CD4-positive, CD25-positive, alpha-beta regulatory T cell (primary cell): Measurements from ENCODE around the gene ABCC1. TPM values are rescaled to one million over a fixed set of nuclear protein-coding genes. Genes with fewer than 3 reads are reported as not detected.

Experiments
- ATAC-seq, 2 donors: fragments of 150-1000 bp; cut with Tn5 transposase; one replicate each; pipeline ENCODE4 v1.10.0; 2021; ENCODE audit warnings: low read depth in 2 of 2, moderate number of reproducible peaks in 2 of 2, moderate library complexity in 1 of 2
- DNase-seq, 3 donors: peaks; one replicate each; pipeline versions ENCODE4 v3.0.0 to v3.0.0-alpha.2; 2012 to 2022; ENCODE audit warnings: mixed read lengths in 1 of 3
- H3K27ac ChIP-seq: one replicate; pipeline ENCODE4 v1.7.0; 2013; ENCODE audit warnings: mild to moderate bottlenecking, low read length; ENCODE audit not compliant: insufficient read depth, poor library complexity, severe bottlenecking
- H3K27me3 ChIP-seq: one replicate; pipeline ENCODE4 v1.7.0; 2013; ENCODE audit warnings: low read length; ENCODE audit not compliant: control insufficient read depth, insufficient read depth
- H3K36me3 ChIP-seq: one replicate; pipeline ENCODE4 v1.7.0; 2013; ENCODE audit warnings: mild to moderate bottlenecking, low read length, moderate library complexity; ENCODE audit not compliant: control insufficient read depth, insufficient read depth
- H3K4me1 ChIP-seq: 2 replicates; pipeline ENCODE4 v1.7.0; 2013; ENCODE audit warnings: mild to moderate bottlenecking, low read length; ENCODE audit not compliant: insufficient read depth, control insufficient read depth, poor library complexity, severe bottlenecking
- H3K4me3 ChIP-seq: one replicate; pipeline ENCODE4 v1.7.0; 2013; ENCODE audit warnings: low read depth, mild to moderate bottlenecking, low read length, moderate library complexity
- H3K9me3 ChIP-seq, 2 experiments: 1 replicate in 1 of 2; 2 replicates in 1 of 2; pipeline ENCODE4 v1.7.0; 2013; ENCODE audit warnings: low read length in 2 of 2, mild to moderate bottlenecking in 1 of 2, moderate library complexity in 1 of 2; ENCODE audit not compliant: control insufficient read depth in 2 of 2
- H3K27ac Mint-ChIP-seq, 3 donors: one replicate each; pipeline ENCODE4 v1.8.0; 2020 to 2022; ENCODE audit warnings: mild to moderate bottlenecking in 3 of 3, mixed read lengths in 3 of 3, moderate library complexity in 2 of 3
- H3K27me3 Mint-ChIP-seq: one replicate; pipeline ENCODE4 v1.8.0; 2022; ENCODE audit warnings: mild to moderate bottlenecking, mixed read lengths
- H3K36me3 Mint-ChIP-seq: one replicate; pipeline ENCODE4 v1.8.0; 2020; ENCODE audit warnings: mixed read lengths
- H3K4me1 Mint-ChIP-seq, 4 donors: one replicate each; pipeline ENCODE4 v1.8.0; 2020 to 2022; ENCODE audit warnings: mixed read lengths in 4 of 4, mild to moderate bottlenecking in 1 of 4
- H3K4me3 Mint-ChIP-seq, 4 donors: one replicate each; pipeline ENCODE4 v1.8.0; 2020 to 2022; ENCODE audit warnings: mild to moderate bottlenecking in 4 of 4, mixed read lengths in 4 of 4, moderate library complexity in 3 of 4
- H3K9me3 Mint-ChIP-seq, 7 donors: one replicate each; pipeline ENCODE4 v1.8.0; 2020 to 2022; ENCODE audit warnings: mixed read lengths in 7 of 7, mild to moderate bottlenecking in 3 of 7, moderate library complexity in 2 of 7
- polyA plus RNA-seq, 4 donors: library from polyadenylated mRNA; unstranded; fragments of 300-500 nt; fragmentation: Illumina TruSeq; gene quantifications; one replicate each; pipeline ENCODE4 v1.2.3, GENCODE V29; 2021
- total RNA-seq: library from RNA; stranded (reverse); gene quantifications from one replicate; pipeline ENCODE4 v1.2.3, GENCODE V29; 2022

ABCC1 gene
- total and polyA plus RNA-seq, 5 donors from 2014 or later = 6.9 to 103 (median 8.7) TPM

DNA sequence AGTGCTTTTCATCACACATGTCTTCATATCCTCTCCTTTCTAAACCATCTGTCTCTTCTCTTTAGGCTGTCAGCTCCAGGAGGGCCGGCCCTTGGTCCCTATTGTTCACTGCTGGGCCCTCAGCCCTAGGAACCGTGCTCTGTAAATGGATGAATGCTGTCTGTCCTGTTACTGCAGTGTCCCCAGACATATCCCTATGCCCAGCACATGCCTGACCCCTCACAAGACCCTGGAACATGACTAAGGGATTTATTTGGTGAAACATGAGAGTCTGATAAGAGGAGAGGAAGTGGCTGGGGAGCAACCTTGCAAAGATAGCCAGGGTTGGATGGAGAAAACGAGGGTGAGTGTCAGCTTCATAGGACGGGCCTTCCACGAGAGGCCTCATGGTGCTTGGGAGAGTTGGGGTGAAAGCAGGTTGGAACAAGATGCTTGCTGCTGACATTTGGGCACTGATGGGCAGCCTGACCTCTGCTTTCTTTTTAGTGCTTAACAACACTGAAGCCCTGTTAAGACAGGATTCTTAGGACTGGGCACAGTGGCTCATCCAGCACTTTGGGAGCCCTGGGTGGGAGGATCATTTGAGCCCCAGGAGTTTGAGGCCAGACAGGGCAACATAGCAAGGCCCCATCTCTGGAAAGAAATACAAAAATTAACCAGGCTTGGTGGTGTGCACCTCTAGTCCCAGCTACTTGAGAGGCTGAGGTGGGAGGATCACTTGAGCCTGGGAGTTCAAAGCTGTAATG lies 39.0 kb downstream of the ABCC1 start:
- peak overlapping the region; percentile 74 to 89 (median 85) for H3K27ac Mint-ChIP-seq
- no peaks in the 10 kb centered on the region for H3K27me3 Mint-ChIP-seq
- ATAC-seq (no peak), DNase-seq (no peak)
- peak overlapping the region in 1 of 4 donors; percentile 38 for H3K4me3 Mint-ChIP-seq
- peaks cover 13 to 71% (median 52%) of the 10 kb centered on the region in 4 donors for H3K4me1 Mint-ChIP-seq
- H3K9me3 Mint-ChIP-seq = no peaks in the 10 kb centered on the region
- Histone ChIP-seq H3K4me1 (peaks cover 20% of the 10 kb centered on the region), H3K9me3 (no peaks in the 10 kb centered on the region), H3K27me3 (no peaks in the 10 kb centered on the region), H3K27ac (no peak overlapping the region), H3K4me3 (no peak overlapping the region), H3K36me3 (peaks cover 9% of the 10 kb centered on the region)
- H3K36me3 Mint-ChIP-seq = peaks cover 17% of the 10 kb centered on the region

GRCh38 chr16:15990902-15991301 lies 41.5 kb downstream of the ABCC1 start:
- H3K27ac ChIP-seq = no peak overlapping the region
- Mint-ChIP-seq H3K9me3 (no peaks in the 10 kb centered on the region), H3K36me3 (peaks cover 16% of the 10 kb centered on the region), H3K27me3 (no peaks in the 10 kb centered on the region), H3K4me3 (no peak overlapping the region), H3K4me1 (peaks cover 6 to 72% (median 55%) of the 10 kb centered on the region in 4 donors), H3K27ac (peak overlapping the region in 1 of 3 donors; percentile 88)
- H3K27me3 ChIP-seq = no peaks in the 10 kb centered on the region
- no peaks in the 10 kb centered on the region for H3K9me3 ChIP-seq
- H3K4me1 ChIP-seq = peaks cover 20% of the 10 kb centered on the region
- H3K4me3 ChIP-seq = no peak overlapping the region
- DNase-seq (no peak), ATAC-seq (no peak)
- H3K36me3 ChIP-seq = peaks cover 23% of the 10 kb centered on the region

- peaks cover 6 to 66% (median 39%) of the 10 kb centered on the region in 4 donors for H3K4me1 Mint-ChIP-seq
- no peak for ATAC-seq
- H3K27me3 ChIP-seq = no peaks in the 10 kb centered on the region
These were observed 43.7 kb downstream of the ABCC1 start for GRCh38 chr16:15993128-15993527.

GRCh38 chr16:15993541-15993940 lies 44.1 kb downstream of the ABCC1 start:
- H3K4me1 Mint-ChIP-seq = peaks cover 8 to 66% (median 38%) of the 10 kb centered on the region in 4 donors
- DNase-seq = no peak

More at GRCh38 chr16:15993128-15993527, 43.7 kb downstream of the ABCC1 start:
- H3K9me3 ChIP-seq = no peaks in the 10 kb centered on the region
- peaks cover 28% of the 10 kb centered on the region for H3K36me3 ChIP-seq
- H3K27ac ChIP-seq = no peak overlapping the region
- H3K4me3 ChIP-seq = no peak overlapping the region
- no peaks in the 10 kb centered on the region for H3K9me3 Mint-ChIP-seq
- peaks cover 16% of the 10 kb centered on the region for H3K36me3 Mint-ChIP-seq
- H3K4me3 Mint-ChIP-seq = no peak overlapping the region
- no peak for DNase-seq
- H3K27ac Mint-ChIP-seq = peak overlapping the region in 2 of 3 donors; percentile 27 to 42
- H3K4me1 ChIP-seq = peaks cover 21% of the 10 kb centered on the region
- no peaks in the 10 kb centered on the region for H3K27me3 Mint-ChIP-seq

GRCh38 chr16:15993946-15994665 lies 44.7 kb downstream of the ABCC1 start:
- H3K27ac Mint-ChIP-seq = peak overlapping the region in 2 of 3 donors; percentile 27 to 73
- no peaks in the 10 kb centered on the region for H3K27me3 Mint-ChIP-seq
- H3K36me3 Mint-ChIP-seq = peaks cover 13% of the 10 kb centered on the region
- Histone ChIP-seq H3K4me1 (peaks cover 17% of the 10 kb centered on the region), H3K36me3 (peaks cover 28% of the 10 kb centered on the region), H3K27me3 (no peaks in the 10 kb centered on the region), H3K9me3 (no peaks in the 10 kb centered on the region), H3K4me3 (no peak overlapping the region), H3K27ac (no peak overlapping the region)
- H3K9me3 Mint-ChIP-seq = peaks cover 0 to 1% (median 0%) of the 10 kb centered on the region in 7 donors
- DNase-seq = no peak
- peaks cover 11 to 63% (median 39%) of the 10 kb centered on the region in 4 donors for H3K4me1 Mint-ChIP-seq
- H3K4me3 Mint-ChIP-seq = no peak overlapping the region
- ATAC-seq = no peak

More at GRCh38 chr16:15993541-15993940, 44.1 kb downstream of the ABCC1 start:
- Histone ChIP-seq H3K36me3 (peaks cover 28% of the 10 kb centered on the region), H3K9me3 (no peaks in the 10 kb centered on the region), H3K4me3 (no peak overlapping the region), H3K4me1 (peaks cover 21% of the 10 kb centered on the region), H3K27me3 (no peaks in the 10 kb centered on the region), H3K27ac (no peak overlapping the region)
- Mint-ChIP-seq H3K36me3 (peaks cover 13% of the 10 kb centered on the region), H3K27ac (peak overlapping the region in 2 of 3 donors; percentile 27 to 42), H3K27me3 (no peaks in the 10 kb centered on the region), H3K4me3 (no peak overlapping the region), H3K9me3 (peaks cover 0 to under 1% (median 0%) of the 10 kb centered on the region in 7 donors)
- no peak for ATAC-seq

DNA sequence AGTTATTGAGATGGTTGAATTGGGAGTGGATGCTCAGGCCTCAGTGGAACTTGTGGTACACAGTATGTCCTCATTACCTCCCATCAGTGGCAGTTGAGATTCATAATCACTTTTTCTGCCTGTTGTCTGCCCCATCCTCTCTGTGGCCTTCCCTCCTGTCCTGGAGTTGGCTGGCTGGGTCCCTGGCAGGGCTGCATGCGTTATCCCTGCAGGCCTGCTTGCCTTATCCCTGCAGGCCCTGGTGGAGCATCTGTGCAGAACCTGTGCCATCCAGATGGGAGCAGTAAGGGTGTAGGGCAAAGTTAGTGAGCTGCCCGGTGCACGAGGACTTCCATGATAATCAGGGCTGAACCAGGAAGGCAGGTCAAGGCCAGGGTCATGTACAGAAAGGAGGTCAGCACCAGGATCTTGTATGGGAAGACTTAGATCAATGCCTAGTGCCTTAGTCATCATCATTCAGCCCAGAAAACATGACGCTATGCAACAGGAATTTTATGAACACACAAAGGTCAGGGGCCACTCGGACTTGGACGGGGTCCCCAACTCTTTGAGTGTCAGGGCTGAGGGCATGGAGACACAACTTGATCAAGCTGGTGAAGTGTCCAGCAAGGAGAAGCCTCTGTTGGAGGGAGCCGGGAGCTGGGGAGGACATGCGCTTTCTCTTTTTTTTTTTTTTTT lies 47.2 kb downstream of the ABCC1 start:
- peaks cover 25% of the 10 kb centered on the region for H3K36me3 ChIP-seq
- DNase-seq (no peak), ATAC-seq (no peak)
- H3K27ac ChIP-seq = no peak overlapping the region
- Mint-ChIP-seq H3K9me3 (peaks cover 0 to 1% (median 0%) of the 10 kb centered on the region in 7 donors), H3K4me1 (peaks cover 11 to 61% (median 35%) of the 10 kb centered on the region in 4 donors), H3K4me3 (peak overlapping the region in 2 of 4 donors; percentile 22 to 50), H3K36me3 (peaks cover 19% of the 10 kb centered on the region), H3K27ac (peak overlapping the region; percentile 38 to 62 (median 52)), H3K27me3 (no peaks in the 10 kb centered on the region)
- H3K4me3 ChIP-seq = no peak overlapping the region
- H3K4me1 ChIP-seq = peaks cover 14% of the 10 kb centered on the region
- H3K9me3 ChIP-seq = no peaks in the 10 kb centered on the region
- no peaks in the 10 kb centered on the region for H3K27me3 ChIP-seq

- Histone ChIP-seq H3K27me3 (no peaks in the 10 kb centered on the region), H3K27ac (no peak overlapping the region), H3K9me3 (no peaks in the 10 kb centered on the region), H3K4me3 (no peak overlapping the region), H3K4me1 (peaks cover 14% of the 10 kb centered on the region), H3K36me3 (peaks cover 5% of the 10 kb centered on the region)
- DNase-seq (no peak), ATAC-seq (no peak)
- H3K4me1 Mint-ChIP-seq = peaks cover 5 to 51% (median 29%) of the 10 kb centered on the region in 4 donors
- peaks cover 0 to 1% (median 0%) of the 10 kb centered on the region in 7 donors for H3K9me3 Mint-ChIP-seq
- H3K27me3 Mint-ChIP-seq = no peaks in the 10 kb centered on the region
- no peak overlapping the region for H3K4me3 Mint-ChIP-seq
- peak overlapping the region in 2 of 3 donors; percentile 56 to 69 for H3K27ac Mint-ChIP-seq
- peaks cover 22% of the 10 kb centered on the region for H3K36me3 Mint-ChIP-seq
These were observed 51.3 kb downstream of the ABCC1 start for GRCh38 chr16:16000685-16001084.
